Esophagus muscularis mucosa (tissue), 3 donors: ENCODE results near the gene COPA.

Experiments
- CTCF ChIP-seq, 3 experiments: fragments of 200-600 bp in 2 of 3; fragments of 450-650 bp in 1 of 3; sonication (generic) in 2 of 3; IDR thresholded peaks; one replicate each; pipeline ENCODE4 v1.5.1; 2017 to 2019; ENCODE audit warnings: antibody characterized with exemption in 3 of 3, mild to moderate bottlenecking in 2 of 3, moderate library complexity in 1 of 3
- POLR2A ChIP-seq: fragments of 450-650 bp; IDR thresholded peaks from one replicate; pipeline ENCODE4 v1.6.1; 2017; ENCODE audit warnings: antibody characterized with exemption, moderate library complexity, mild to moderate bottlenecking, low read depth

DNA sequence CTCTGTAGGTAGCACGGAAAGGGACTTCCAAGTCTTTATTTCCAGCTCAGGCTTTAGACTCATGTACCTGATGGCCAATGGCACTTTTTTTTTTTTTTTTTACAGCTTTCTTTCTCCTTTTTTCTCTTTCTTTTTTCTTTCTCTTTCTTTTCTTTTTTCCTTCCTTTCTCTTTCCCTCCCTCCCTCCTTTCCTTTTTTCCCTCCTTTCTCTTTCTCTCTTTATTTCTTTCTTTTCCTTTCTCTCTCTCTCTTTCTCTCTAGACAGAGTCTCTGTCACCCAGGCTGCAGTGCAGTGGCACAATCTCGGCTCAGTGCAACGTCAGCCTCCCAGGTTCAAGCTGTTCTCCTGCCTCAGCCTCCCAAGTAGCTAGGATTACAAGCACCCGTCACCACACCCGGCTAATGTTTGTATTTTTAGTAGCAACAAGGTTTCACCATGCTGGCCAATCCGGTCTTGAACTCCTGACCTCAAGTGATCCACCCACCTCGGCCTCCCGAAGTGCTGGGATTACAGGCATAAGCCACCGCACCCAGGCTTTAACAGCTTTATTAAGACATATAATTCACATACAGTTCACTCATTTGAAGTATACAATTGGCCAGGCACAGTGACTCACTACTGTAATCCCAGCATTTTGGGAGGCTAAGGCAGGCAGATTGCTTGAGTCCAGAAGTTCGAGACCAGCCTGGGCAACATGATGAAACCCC lies 75.6 kb downstream of the COPA start:
- TF ChIP-seq CTCF (IDR thresholded peaks at IDR 0.05) (no peak), POLR2A (no peak)
